ENCODE data around the gene CECR2.
A peak's percentile ranks its signal among the peaks of the same experiment; 100 is the strongest.

CECR2 gene

GRCh38 chr22:17479135-17479534 is 109.9 kb downstream of the CECR2 start:
- peak; percentile 9 for DNase-seq (ENCODE audit: low read depth)
- no peak overlapping the region for H3K4me3 ChIP-seq (ENCODE audit: low read length)
- no peak for TF ChIP-seq CTCF (IDR thresholded peaks at IDR 0.05; ENCODE audit: insufficient read depth, low read depth, low read length, missing control alignments)

GRCh38 chr22:17481424-17481823 is 112.2 kb downstream of the CECR2 start:
- TF ChIP-seq CTCF (IDR thresholded peaks at IDR 0.05; ENCODE audit: insufficient read depth, low read depth, low read length, missing control alignments), result no peak
- no peak for DNase-seq (ENCODE audit: low read depth)
- H3K4me3 ChIP-seq (ENCODE audit: low read length), result no peak overlapping the region

GRCh38 chr22:17483688-17484372 is 114.6 kb downstream of the CECR2 start:
- H3K4me3 ChIP-seq (ENCODE audit: low read length), result no peak overlapping the region
- no peak for TF ChIP-seq CTCF (IDR thresholded peaks at IDR 0.05; ENCODE audit: insufficient read depth, low read depth, low read length, missing control alignments)
- no peak for DNase-seq (ENCODE audit: low read depth)

- TF ChIP-seq CTCF (IDR thresholded peaks at IDR 0.05; ENCODE audit: insufficient read depth, low read depth, low read length, missing control alignments), result no peak
- no peak overlapping the region for H3K4me3 ChIP-seq (ENCODE audit: low read length)
- DNase-seq (ENCODE audit: low read depth), result no peak
These were observed 115.3 kb downstream of the CECR2 start for GRCh38 chr22:17484608-17485007.

GRCh38 chr22:17486313-17486712 is 117.1 kb downstream of the CECR2 start:
- DNase-seq (ENCODE audit: low read depth), result no peak
- H3K4me3 ChIP-seq (ENCODE audit: low read length), result no peak overlapping the region
- no peak for TF ChIP-seq CTCF (IDR thresholded peaks at IDR 0.05; ENCODE audit: insufficient read depth, low read depth, low read length, missing control alignments)

- DNase-seq (ENCODE audit: low read depth), result no peak
- no peak for TF ChIP-seq CTCF (IDR thresholded peaks at IDR 0.05; ENCODE audit: insufficient read depth, low read depth, low read length, missing control alignments)
- no peak overlapping the region for H3K4me3 ChIP-seq (ENCODE audit: low read length)
These were observed 117.5 kb downstream of the CECR2 start for GRCh38 chr22:17486719-17487118.

GRCh38 chr22:17489101-17489500 is 119.8 kb downstream of the CECR2 start:
- no peak overlapping the region for H3K4me3 ChIP-seq (ENCODE audit: low read length)
- no peak for DNase-seq (ENCODE audit: low read depth)
- TF ChIP-seq CTCF (IDR thresholded peaks at IDR 0.05; ENCODE audit: insufficient read depth, low read depth, low read length, missing control alignments), result no peak
